Astrocyte of the hippocampus (primary cell): Measurements from ENCODE around the gene AANAT.

Experiments used
- DNase-seq: peaks from one replicate; pipeline ENCODE4 v3.0.0; 2011; ENCODE audit warnings: low read depth, low spot score

Gene AANAT

DNA sequence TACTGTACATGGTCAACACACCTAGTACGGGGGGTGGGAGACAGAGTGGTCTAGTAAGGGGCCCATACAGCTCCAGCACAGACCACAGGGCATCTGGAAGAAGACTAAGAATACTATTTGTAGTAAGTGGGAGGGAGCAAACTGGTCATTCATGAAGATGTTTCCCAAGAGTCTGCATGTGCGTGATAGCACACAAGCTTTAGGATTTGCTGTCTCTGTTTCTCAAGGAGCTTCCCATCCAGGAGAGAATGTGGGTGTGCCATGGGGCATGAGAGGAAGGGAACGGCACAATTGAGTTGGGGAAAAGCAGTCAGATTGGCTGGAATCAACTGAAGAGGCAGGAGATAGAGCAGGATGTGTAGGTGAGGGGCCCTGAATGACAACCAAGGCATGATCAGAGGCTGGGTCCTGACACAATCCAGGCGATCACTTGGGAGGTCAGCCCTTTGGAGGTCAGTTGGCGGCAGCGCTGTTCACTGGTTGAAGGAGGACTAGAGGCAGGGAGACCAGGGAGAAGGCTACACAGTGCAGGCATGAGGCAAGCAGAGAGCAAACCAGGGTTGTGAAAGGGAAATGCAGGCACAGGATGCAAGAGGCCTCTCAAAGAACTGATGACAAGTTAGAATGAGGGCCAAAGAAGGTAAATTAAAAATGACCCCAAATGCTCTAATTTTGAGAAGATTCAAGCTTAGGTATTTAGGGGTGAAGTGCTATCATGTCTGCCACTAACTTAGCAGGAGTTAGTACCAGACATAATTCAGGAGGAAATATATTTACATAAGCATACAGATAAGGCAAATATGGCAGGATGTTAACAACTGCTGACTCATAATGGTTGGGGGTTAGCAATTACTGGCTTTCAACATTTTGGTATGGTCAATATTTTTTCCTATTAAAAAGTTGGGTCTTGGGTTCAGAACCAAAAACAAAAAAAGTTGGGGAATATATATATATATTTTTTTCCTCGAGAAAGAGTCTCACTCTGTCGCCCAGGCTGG is 24.8 kb upstream of the AANAT start:
- DNase-seq = no peak

DNA sequence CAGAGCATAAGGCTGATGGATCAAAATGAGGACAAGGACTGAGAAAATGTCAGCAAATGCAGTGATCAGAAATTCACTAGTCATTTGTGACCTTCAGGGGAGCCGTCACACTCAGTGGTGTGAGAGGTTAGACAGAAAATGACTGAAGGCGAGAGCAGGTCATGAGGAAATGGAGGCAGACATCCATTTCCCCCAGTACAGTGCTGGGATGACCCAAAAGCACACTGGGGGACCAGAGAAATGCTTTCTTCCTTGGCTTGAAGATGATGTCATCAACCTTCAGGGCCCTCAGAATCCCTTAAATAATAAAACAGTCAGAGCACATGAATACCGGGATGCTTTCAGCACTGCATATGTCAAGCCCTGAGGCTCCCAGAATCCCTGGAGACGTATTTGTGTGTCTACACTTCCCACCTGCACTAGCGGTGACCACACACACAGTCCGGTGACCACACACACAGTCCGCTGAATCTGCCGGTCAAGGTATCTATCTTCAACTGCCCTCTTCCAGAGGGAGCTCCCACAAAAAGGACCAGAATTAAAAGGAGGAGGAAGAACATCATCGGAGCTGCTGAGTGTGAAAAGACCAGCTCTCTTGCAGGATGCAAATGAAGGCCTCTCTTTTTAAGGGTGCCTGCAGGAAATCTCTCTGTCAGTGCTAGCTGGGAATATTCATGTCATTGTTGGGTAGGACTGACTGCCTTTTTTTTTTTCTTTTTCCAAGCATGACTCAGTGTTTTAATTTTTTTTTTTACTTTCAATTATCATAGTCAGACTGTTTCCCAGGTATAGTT is 22.7 kb upstream of the AANAT start:
- peak; percentile 45 for DNase-seq

DNA sequence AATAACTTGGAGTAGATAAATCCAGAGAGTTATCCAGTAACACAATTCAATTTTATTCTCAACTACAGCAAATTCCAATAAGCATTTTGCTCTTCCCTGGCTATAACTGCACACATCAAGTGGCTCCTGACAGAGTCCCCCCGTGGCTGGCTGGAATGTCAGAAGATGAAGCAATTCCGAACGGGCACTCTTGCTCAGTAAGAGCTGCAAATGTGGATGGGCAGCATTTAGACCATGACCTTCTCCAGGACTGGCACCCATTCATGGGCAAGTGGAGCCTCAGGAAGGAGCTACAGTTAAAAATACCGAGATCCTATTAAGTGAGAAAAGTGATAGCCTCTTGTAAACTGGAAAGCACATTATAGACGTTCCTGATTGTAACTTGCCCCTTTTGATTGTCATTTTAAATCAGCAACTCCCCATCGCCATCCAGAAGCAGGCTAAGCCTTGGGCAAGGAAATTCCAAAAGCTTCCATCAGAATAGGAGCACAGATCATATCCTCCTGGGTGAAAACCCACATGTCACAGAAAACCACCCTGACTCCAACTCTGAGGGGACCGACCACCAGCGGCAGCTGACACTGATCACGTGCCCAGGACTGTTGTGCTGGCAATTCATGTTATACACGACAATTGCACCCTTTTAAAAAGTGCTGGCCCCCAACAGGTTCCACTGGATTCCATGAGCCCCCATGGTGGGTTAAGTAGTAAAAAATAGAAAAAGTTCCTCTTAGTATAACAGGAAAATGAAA is 21.5 kb upstream of the AANAT start:
- DNase-seq = no peak

DNA sequence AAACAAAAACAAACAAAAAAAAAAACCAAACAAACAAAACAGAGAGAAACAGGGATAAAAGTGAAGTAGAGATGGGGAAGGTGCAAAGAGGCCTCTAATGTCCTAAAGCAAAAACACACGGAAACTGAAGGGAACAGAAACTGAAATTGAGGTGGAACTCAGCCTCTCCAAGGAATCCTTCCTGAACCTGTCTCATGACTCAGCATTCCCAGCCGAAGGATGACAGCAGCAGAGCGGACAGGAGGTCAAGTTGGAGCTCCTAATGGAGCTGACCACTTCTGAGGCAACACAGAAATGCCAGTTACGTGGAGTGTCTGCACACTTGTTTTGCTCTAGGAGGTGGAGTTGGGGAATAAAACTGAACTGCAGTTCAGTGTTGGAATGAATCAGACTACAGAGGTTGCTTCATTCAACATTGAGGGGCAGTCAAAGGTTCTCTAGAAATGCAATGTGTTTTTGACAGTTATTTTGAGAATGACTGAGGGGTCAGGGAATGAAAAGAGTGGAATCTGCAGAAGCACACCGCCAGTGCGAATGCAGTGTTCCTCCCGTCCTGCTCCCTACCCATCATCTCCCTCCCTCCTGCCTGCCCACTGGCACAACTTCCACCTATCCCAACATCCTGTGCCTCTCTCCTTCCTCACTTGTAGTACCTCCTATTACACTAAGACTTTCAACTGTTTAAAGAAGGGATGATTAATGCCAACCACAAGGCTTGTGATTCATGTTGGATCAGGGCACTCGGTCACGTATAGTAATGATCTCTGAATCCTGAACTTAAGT is 20.8 kb upstream of the AANAT start:
- DNase-seq = peak; percentile 80

DNA sequence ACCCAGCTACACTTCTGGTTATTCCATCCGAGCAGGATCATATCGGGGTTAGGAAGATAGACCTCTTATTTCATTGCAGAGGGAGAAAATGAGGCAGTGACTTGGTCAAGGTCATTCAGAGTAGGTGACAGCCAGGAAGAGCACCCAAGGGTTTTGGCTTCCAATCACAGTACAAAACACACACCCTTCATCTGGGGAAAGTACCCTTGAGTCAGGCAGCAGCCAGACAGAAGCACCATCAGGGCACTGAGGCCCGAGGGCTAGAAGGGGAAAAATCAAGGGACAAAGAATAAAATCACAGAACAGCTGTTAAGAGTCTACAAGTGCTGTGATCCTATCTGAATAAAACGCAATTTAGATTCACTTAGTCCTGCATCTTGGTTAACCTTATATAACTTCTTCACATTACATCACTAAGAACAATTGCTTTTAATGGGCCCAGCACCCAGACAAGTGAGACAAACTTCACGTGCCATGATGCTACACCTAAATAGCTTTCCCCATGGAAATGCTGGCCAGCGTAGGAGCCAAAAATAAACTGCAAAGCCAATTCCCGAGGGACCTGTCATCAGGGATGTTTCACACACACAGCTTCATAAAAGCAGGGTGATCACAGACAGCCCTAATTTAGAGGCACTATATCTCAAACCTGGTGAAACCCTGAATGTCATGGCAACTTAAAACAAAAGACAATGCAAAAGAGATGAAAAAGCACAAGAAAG is 19.3 kb upstream of the AANAT start:
- no peak for DNase-seq

DNA sequence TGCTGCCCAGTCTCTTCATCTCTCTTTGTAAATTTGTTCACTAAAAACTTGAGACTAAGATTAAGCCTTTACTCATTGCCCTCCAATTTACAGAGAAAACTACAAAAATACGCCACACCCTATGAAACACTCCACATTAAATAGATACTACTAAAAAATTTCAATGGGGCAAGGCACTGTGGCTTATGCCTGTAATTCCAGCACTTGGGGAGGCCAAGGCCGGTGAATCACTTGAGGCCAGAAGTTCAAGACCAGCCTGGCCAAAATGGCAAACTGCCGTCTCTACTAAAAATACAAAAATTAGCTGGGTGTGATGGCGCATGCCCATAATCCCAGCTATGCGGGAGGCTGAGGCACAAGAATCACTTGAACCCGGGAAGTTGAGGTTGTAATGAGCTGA is 18.3 kb upstream of the AANAT start:
- DNase-seq = no peak

DNA sequence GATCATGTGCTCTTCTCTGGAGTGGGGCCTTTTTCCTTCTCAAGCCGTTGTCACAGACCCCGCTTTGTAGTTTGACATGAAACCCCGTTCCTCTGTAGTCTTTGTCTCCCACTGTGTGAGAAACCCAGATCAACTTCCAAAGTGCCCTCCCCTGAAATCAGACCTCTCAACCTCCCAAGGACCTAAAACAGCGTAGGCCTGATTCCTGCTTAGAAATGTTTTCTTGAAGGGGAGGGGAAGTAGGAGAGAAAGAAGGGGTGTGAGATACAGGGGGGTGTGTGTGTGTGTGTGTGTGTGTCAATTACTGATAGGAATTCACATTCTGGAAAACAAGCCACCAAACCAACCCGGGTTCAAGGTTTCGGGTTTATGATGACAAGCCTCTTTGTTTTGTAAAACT is 15.9 kb upstream of the AANAT start:
- DNase-seq = no peak

DNA sequence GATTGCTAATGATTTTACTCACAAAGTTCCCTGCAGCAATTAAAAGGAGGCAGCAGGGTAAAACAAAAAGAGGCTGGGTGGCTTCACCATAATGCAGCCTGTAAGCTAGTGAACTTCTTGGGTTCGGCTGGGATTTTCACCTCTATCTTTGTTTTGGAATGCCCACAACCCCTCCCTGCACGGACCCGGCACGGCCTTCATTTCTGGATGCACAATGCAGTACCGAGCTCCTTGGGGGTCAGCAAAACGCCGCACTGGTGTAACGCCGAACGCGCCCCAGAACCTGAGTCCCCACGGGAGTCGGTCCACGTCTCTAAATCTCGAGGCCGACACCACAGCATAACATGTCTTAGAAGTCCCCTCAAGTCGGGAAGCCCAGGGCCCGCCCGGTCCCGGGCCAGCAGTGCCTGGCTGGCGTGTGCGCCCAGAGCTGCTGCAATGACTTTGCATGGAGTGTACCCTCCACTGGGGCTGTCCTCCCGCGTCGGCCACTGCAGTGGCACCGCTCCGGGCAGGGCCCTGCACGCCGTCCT is 15.2 kb upstream of the AANAT start:
- DNase-seq = no peak

DNA sequence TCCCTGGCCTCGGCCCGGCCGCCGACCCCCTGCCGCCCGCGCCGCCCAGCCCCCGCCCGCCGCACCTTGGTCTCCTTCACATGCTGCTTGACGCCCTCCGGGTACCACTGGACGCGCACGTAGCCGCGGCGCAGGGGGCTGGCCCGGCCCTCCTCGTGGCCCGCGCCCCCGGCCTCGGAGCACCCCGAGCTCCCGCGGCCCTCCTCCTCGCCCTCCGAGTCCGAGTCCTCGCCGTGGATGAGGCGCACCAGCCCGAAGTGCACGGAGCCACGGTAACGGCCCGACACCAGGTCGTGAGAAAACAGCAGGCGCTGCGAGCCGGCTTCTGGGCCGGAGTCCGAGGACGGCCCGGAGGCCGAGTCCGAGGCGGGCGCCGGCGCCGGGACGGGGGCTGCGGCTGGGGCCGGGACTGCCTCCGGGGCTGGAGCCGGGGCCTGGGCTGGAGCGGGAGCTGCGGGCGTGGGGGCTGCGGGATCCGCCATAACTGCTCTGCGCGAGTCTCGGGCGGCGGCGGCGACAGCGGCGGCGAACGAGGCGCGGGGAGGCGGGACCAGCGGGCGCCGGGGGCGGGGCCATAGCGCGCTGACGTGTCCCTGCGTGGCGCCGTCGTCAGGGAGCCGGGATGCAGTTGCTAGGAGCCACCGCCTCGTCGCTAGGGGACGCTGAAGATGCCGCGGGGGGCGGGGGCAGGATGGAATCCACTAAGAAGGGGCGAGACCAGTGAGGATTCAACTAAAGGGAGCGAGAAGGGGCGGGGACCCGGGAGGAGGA is 14.6 kb upstream of the AANAT start, which contains the start of gene UBE2O:
TSS of gene UBE2O (minus strand) at position 493 of the 771 bp plus-strand sequence. CDS start at position 482, 11 bp downstream.
- DNase-seq = peak; percentile 96

DNA sequence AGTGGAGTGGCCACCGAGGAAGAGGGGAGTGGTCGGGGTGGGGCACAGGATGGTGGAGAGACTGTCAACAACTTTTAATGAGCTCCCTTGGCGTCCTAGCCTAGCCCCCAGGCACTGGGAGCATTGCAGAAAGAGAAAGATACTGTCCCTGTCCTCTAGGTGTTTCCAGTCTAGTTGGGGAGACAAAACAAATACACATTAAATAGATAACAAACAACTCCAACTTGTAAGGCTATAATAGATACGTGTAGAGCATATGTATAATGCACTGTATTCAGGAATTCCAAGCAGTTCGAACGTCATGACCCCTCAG is 14.0 kb upstream of the AANAT start:
- no peak for DNase-seq

DNA sequence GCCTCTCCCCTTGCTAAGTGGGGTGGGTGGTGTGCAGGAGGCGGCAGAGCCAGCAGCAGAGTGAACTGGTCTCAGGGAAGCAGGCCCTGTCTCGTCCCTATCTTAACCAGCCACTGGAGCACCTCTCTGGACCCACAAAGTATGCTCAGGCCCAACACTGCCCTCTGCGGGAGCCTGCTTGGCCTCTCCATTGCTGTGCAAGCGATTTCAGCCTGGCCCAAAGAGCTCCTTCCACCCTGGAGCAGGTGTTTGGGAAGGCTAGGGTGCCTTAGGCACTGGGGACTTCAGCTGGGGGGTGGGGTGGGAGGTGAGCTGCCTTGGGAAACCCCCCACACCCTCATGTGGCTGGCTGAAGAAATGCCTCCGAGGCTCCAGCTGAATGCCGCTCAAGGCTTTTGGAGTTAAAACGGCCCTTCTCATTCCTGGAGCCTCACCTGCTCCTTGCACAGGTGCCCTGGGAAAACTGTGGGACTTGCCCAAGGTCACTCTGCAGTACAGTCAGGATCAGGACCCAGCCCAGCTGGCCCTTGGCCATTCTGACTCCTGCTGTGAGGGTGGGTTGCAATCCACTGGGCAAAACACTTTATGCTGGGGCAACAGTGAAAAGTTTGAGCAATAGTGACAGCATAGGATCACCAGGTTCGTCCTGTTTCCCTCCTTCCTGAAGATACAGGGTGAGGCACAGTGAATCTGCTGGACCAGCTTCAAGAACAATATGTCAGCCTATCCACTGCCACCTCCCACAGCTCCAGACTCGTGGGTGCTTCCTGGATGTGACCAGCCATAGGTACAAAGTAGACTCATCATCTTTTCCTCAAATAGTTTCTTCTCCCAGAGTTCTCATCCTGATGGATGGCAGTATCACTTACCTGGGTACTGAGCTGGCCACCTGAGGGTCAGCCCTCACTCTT is 8.6 kb upstream of the AANAT start:
- DNase-seq = peak; percentile 75

DNA sequence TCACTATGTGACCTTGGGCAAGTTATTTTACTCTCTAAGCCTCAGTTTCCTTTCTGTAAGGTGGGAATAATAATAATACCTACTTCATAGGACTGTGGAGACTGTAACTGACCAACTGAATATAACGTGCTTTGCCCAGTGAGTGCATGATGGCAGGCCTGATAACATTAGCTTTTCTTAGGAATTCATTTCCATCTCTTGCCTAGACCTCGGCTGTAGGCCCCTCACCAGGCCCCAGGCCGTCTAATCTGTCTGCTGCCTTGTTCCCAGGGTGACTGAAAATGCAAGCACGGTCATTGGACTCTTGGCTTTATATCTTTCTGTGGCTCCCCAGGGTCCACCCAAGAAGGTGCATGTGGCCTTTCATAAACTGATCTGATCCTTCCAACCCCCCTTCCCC is 7.7 kb upstream of the AANAT start:
- no peak for DNase-seq

DNA sequence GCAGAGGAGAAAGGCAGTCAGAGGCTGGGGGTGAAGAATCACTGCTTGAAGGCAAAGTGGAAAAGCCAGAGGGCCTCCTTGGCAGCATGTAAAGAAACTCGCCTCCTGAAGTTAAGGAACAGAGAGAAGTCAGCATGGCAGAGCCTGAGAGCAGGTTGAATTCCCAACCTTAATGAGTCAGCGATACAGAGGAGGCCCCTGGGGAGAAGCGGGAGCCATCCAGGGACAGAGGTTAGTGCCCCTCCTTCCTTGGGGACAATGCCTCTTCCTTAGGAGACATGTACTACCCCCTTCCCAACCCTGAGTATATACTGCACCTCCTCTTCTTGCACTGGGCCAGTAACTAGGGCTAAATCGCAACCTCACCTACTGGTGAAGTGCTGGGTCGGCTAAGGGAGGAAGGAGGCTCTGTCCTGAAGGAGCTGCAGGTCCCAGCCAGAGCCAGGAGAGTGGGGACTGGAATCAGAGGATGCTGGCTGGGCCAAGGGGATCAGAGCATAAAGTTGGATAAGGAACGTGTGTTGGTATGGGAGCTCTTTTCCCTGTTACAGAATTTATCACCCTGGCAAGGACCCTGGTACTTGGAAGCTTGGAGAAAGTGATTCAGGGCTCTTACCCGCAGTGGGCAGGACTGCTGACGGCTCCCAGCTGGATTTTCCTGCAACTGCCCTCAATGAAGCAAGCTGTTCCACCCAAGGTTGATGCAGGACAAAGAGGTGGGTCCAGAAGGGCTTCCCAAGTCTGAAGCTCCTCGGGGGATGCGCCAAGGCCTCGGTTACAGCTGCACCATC is 5.4 kb upstream of the AANAT start:
- no peak for DNase-seq

DNA sequence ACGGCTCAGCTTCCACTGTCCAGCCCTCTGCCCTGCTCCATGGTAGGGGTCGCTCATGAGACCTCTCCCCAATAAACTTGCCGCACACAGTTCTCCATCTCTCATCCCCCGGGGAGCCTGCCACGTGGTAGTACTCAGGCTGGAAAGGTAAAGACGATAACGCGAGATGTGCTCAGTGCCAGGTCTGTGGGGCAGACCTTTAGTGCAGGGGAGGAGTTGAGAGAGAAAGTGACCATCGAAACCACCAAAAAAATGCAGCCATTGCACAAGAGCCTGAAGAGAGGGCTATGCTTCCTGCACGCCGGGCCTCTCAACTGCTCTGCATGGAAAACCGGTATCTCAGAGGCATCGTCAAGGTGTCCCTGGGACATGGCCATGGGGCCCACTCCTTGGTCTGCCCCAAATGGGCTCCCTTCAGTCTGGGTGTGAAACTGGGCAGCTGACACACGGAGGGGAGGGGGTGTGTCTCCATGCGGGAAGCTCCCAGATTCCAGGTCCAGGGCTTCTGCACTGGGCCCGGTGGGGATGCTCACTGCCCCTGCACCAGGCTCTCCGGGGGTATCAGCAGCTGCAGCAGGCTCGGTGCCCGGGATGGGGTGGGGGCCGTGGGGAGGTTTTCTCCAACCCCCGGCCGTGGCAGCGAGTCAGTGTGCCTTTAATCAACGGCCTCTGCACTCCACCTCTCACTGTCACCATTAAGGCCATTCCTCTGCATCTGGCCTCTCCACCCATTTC is 4.7 kb upstream of the AANAT start:
- no peak for DNase-seq

DNA sequence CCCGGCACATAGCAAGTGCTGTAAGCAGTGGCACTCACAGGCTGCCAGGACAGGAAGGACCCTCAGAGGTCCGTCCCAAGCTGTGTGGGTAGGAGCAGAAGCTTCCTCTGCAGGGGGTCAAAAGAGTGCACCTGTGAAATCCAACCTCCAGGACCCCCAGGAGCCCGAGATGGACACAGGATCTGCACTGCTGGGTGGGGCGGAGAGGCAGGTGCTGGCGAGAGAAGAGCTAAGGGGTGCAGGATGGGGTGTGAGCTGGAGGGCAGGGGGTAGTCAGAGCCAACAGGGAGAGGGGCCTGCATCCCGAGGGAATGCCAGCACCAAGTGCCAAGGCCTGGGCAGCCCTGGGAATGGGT is 650 bp upstream of the AANAT start:
- DNase-seq = no peak

DNA sequence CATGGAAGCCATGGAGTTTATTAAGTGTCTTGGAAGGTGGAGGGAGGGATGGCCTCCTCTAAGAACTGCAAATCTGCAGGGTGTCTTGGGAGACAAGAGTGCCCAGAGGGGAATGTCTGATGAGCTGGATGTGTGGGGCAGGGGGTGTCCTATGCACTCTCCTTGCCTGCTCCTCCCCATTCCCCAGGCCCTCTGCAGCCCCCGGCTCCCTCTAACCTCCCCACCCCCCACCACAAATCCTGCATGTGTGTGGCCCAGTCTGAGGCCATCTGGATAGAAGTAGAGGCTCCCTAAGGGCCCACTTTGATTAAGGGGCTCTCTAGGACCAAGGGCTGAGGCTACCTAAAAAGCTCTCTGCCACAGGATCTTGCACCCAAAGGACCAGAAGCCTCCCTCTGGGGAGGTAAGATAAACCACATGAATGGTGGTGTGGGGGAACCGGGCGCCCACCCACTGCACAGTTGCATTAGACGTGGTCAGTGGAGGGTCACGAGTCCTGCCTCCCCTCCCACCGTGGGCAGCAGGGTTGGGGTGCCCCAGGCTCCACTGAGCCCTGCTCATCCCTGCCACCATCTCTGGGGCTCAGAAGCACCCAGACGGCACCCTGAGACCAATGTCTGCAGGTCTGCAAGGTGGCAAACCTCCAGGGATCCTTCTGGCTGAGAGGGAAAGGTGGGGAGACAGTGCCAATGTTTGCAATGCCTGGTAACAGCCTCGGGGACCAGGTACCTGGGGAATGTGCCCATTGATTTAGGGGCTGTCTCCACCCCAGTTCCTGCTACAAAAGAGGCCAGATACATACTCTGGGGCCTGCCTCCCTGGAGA is 618 bp downstream of the AANAT start:
- DNase-seq = no peak
